Activated gamma-delta T cell treated with Interleukin-2 at 50 U/mL for 16 hours (primary cell): ENCODE measurements around the gene CARM1.
"Not testable (repeated sequence)": the region's sequence is repeated elsewhere in the genome, so short reads cannot be mapped to it uniquely, and the experiment has no call there.

Experiments
- DNase-seq: peaks from one replicate; pipeline ENCODE4 v3.0.0-alpha.2; 2020

Gene CARM1

GRCh38 chr19:10935371-10936059 lies 64.2 kb downstream of the CARM1 start:
- no peak for DNase-seq

GRCh38 chr19:10936661-10937084 lies 65.3 kb downstream of the CARM1 start:
- DNase-seq, result peak; percentile 21

GRCh38 chr19:10941649-10942048 lies 70.3 kb downstream of the CARM1 start:
- DNase-seq, result not testable (repeated sequence)

GRCh38 chr19:10943412-10943811 lies 72.1 kb downstream of the CARM1 start:
- DNase-seq, result not testable (repeated sequence)

GRCh38 chr19:10945264-10945663 lies 73.9 kb downstream of the CARM1 start:
- no peak for DNase-seq

- no peak for DNase-seq
Measured at GRCh38 chr19:10946958-10947657, 75.8 kb downstream of the CARM1 start.

GRCh38 chr19:10952809-10953208 lies 81.5 kb downstream of the CARM1 start:
- DNase-seq, result no peak

GRCh38 chr19:10959277-10959968 lies 88.1 kb downstream of the CARM1 start:
- not testable (repeated sequence) for DNase-seq

- DNase-seq, result peak; percentile 98
Measured at GRCh38 chr19:10960314-10961072, 89.1 kb downstream of the CARM1 start, which contains the start of gene SMARCA4. Gene SMARCA4 (plus strand): TSS chr19:10961030. CDS start chr19:10984152, 23,122 bp downstream.

- no peak for DNase-seq
Measured at GRCh38 chr19:10961073-10961860, 89.9 kb downstream of the CARM1 start.

- no peak for DNase-seq
Measured at GRCh38 chr19:10962863-10963262, 91.5 kb downstream of the CARM1 start.

- no peak for DNase-seq
Measured at GRCh38 chr19:10963865-10964264, 92.5 kb downstream of the CARM1 start.

- DNase-seq, result no peak
Measured at GRCh38 chr19:10964903-10965302, 93.5 kb downstream of the CARM1 start.

GRCh38 chr19:10965398-10965797 lies 94.0 kb downstream of the CARM1 start:
- no peak for DNase-seq

- no peak for DNase-seq
Measured at GRCh38 chr19:10966809-10967208, 95.5 kb downstream of the CARM1 start.

- DNase-seq, result no peak
Measured at GRCh38 chr19:10968527-10969135, 97.3 kb downstream of the CARM1 start.

GRCh38 chr19:10971107-10971726 lies 99.9 kb downstream of the CARM1 start:
- DNase-seq, result no peak
